Measurements from ENCODE around the gene ZNF593. TPM values are rescaled to one million over a fixed set of nuclear protein-coding genes. Genes with fewer than 3 reads are reported as not detected.

The ZNF593 gene
- total and polyA plus RNA-seq, 9 of the 15 experiments (the other 6 are each of a cell fraction or from before 2014, with no cell fraction given) = 9.8 to 334 (median 48.2) TPM

GRCh38 chr1:26122988-26123973 is 46.4 kb upstream of the ZNF593 start:
- peak overlapping the region; percentile 99 for H3K27ac ChIP-seq (ENCODE audit: extremely low read depth, low read depth, low read length)
- ATAC-seq = peak; percentile 57
- TF ChIP-seq KAT2B (IDR thresholded peaks at IDR 0.05; ENCODE audit: low read depth, low read length) = peak; percentile 37
- peak; percentile 59 for TF ChIP-seq MAFG (tag; conservative IDR thresholded peaks at IDR 0.05)
- peak; percentile 82 to 88 for TF ChIP-seq KDM1A (IDR thresholded peaks at IDR 0.05)
- TF ChIP-seq ZNF24 (IDR thresholded peaks at IDR 0.05) = 0 out of 2 replicates have a peak, but pooled peaks have one; percentile 10
- TF ChIP-seq HNRNPK (IDR thresholded peaks at IDR 0.05; ENCODE audit: low read depth, low read length, poor library complexity, severe bottlenecking) = no peak
- TF ChIP-seq STAT5B (CRISPR knock-in tag; IDR thresholded peaks at IDR 0.05) = no peak
- TF ChIP-seq ZNF395 (CRISPR knock-in tag; IDR thresholded peaks at IDR 0.05) = peak; percentile 71; the same call in 1 of the 2 replicates
- TF ChIP-seq AFF1 (IDR thresholded peaks at IDR 0.05; ENCODE audit: low read depth in 1 of 2, partially characterized antibody in 2 of 2) = peak in 1 of 2 experiments; percentile 72
- peak; percentile 17 for TF ChIP-seq E2F8 (IDR thresholded peaks at IDR 0.05; ENCODE audit: low read depth, partially characterized antibody)
- TF ChIP-seq HDAC2 (IDR thresholded peaks at IDR 0.05) = peak; percentile 84
- 0 out of 2 replicates have a peak, but pooled peaks have one; percentile 40 for TF ChIP-seq RNF2 (IDR thresholded peaks at IDR 0.05)
- TF ChIP-seq DPF2 (IDR thresholded peaks at IDR 0.05) = peak; percentile 97

More at GRCh38 chr1:26122988-26123973, 46.4 kb upstream of the ZNF593 start:
- Histone ChIP-seq H3K4me2 (ENCODE audit: insufficient read depth, low read length) (peak overlapping the region; percentile 68), H2AFZ (ENCODE audit: low read depth, low read length) (peak overlapping the region; percentile 63), H3K9me3 (replicated peaks; ENCODE audit: control insufficient read depth, insufficient read depth, low read depth, low read length) (no peaks in the 10 kb centered on the region), H3K4me1 (replicated peaks in 1 of 2; ENCODE audit: control insufficient read depth in 2 of 2, insufficient read depth in 2 of 2, low read length in 2 of 2) (peaks cover 21 to 66% of the 10 kb centered on the region in 2 experiments), H3K4me3 (no peak overlapping the region), H4K20me1 (replicated peaks; ENCODE audit: control insufficient read depth, insufficient read depth, low read length) (no peaks in the 10 kb centered on the region), H3K79me2 (ENCODE audit: control insufficient read depth, insufficient read depth, low read length) (peaks cover 81% of the 10 kb centered on the region), H3K36me3 (ENCODE audit: control insufficient read depth, insufficient read depth, low read length) (peaks cover 55% of the 10 kb centered on the region), H3K9me1 (ENCODE audit: control insufficient read depth, insufficient read depth, low read length) (no peaks in the 10 kb centered on the region), H3K27me3 (ENCODE audit: control insufficient read depth in 2 of 2, insufficient read depth in 2 of 2, low read length in 2 of 2) (no peaks in the 10 kb centered on the region), H3K9ac (ENCODE audit: insufficient read depth in 1 of 2, low read depth in 2 of 2, low read length in 2 of 2) (peak overlapping the region in 1 of 2 experiments; percentile 97; a peak in 2 of 4 replicates)
- 18% methylated on average over 7 of the region's 7 CpGs for WGBS (ENCODE audit: insufficient coverage, low coverage, missing lambda C conversion rate)
- intact Hi-C loops (cut with micrococcal nuclease) = no loop called here
- ChIA-PET CTCF (ENCODE audit: low intra/inter-chr PET ratio) (interaction anchor here (0.5 to 0.6 kb wide), 2 partner anchors 19 to 522 kb away, joined by 3 to 7 read pairs; no protein-coding TSS in a partner anchor), POLR2A (interaction anchor here (0.7 to 13.3 kb wide), 14 partner anchors 9 to 228 kb away, joined by 3 to 237 read pairs (median 3); partner anchors contain the start of genes EXTL1 and PDIK1L)
- FAIRE-seq = peak; percentile 78
- BruUV-seq (replicated peaks) = no TSS peak
- DNase-seq (ENCODE audit: extremely low read depth in 1 of 4, low spot score in 3 of 4) = peak in 3 of 4 experiments; percentile 37 to 82 (median 70)
- in situ Hi-C loops (cut with MboI) = no loop called here
